Stimulated activated CD8-positive, alpha-beta memory T cell treated with anti-CD3 and anti-CD28 coated beads, Interleukin-15, amount 100 ng/mL, for 48 hours (primary cell): ENCODE measurements around the gene PCDHGA7.
"Not testable (repeated sequence)": the region's sequence is repeated elsewhere in the genome, so short reads cannot be mapped to it uniquely, and the experiment has no call there.

Experiments
- DNase-seq, 2 donors: peaks; one replicate each; pipeline ENCODE4 v3.0.0-alpha.2; 2020; ENCODE audit warnings: low read depth in 2 of 2

The PCDHGA7 gene

GRCh38 chr5:141398608-141399007, 16.1 kb downstream of the PCDHGA7 start:
- DNase-seq: no peak

GRCh38 chr5:141399555-141400258, 17.2 kb downstream of the PCDHGA7 start:
- no peak for DNase-seq

GRCh38 chr5:141402553-141403243, 20.2 kb downstream of the PCDHGA7 start, which contains the start of gene PCDHGA9:
Gene PCDHGA9, plus strand, starts transcription at chr5:141402778. Its CDS starts 175 bp downstream, at chr5:141402953.
- no peak for DNase-seq

- no peak for DNase-seq
These were observed 20.8 kb downstream of the PCDHGA7 start for GRCh38 chr5:141403387-141403786.

- peak in 1 of 2 donors; percentile 23 for DNase-seq
These were observed 25.4 kb downstream of the PCDHGA7 start, which contains the start of gene PCDHGB6 for GRCh38 chr5:141407790-141408505. Gene PCDHGB6, plus strand, starts transcription at chr5:141408021. Its CDS starts 182 bp downstream, at chr5:141408203.

GRCh38 chr5:141409598-141410306, 27.2 kb downstream of the PCDHGA7 start:
- DNase-seq: no peak

- DNase-seq: no peak
These were observed 29.0 kb downstream of the PCDHGA7 start for GRCh38 chr5:141411575-141411974.

- no peak for DNase-seq
These were observed 30.5 kb downstream of the PCDHGA7 start, which contains the start of gene PCDHGA10 for GRCh38 chr5:141412854-141413539. Gene PCDHGA10, plus strand, starts transcription at chr5:141412987. Its CDS starts 189 bp downstream, at chr5:141413176.

- DNase-seq: no peak
These were observed 31.1 kb downstream of the PCDHGA7 start for GRCh38 chr5:141413540-141414069.

- not testable (repeated sequence) for DNase-seq
These were observed 32.2 kb downstream of the PCDHGA7 start for GRCh38 chr5:141414548-141415274.

GRCh38 chr5:141415275-141415618, 32.7 kb downstream of the PCDHGA7 start:
- DNase-seq: not testable (repeated sequence)

GRCh38 chr5:141417494-141418172, 35.1 kb downstream of the PCDHGA7 start, which contains the start of gene PCDHGB7:
Gene PCDHGB7, plus strand, starts transcription at chr5:141417677. Its CDS starts 183 bp downstream, at chr5:141417860.
- peak; percentile 42 to 50 for DNase-seq

GRCh38 chr5:141419074-141419880, 36.7 kb downstream of the PCDHGA7 start:
- no peak for DNase-seq

GRCh38 chr5:141420855-141421488, 38.4 kb downstream of the PCDHGA7 start, which contains the start of gene PCDHGA11:
Gene PCDHGA11, plus strand, starts transcription at chr5:141421051. Its CDS starts 177 bp downstream, at chr5:141421228.
- DNase-seq: no peak

GRCh38 chr5:141421489-141421855, 38.9 kb downstream of the PCDHGA7 start:
- no peak for DNase-seq

GRCh38 chr5:141422742-141423291, 40.3 kb downstream of the PCDHGA7 start:
- DNase-seq: no peak

- no peak for DNase-seq
These were observed 45.4 kb downstream of the PCDHGA7 start for GRCh38 chr5:141427783-141428426.
